ENCODE results near the gene SCRN2.

DNA sequence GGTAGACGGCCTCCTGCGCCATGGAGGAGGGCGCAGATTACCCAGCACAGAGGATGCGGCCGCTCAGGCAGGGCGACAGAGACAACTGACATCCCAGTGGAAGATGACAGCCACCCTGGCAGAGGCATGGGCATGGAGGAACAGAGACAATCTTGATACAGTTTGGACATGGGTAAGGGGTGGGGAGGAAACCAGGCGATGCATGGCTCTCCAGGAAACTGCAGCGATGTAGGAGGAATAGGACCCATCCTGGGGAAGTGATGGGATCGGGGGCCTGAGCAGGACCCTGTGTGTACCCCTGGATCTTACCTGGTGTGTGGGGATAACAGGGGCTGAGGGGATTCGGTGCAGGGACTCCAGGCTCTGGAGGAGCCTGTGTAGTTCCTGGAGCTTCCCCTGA, 24.1 kb downstream of the SCRN2 start:
- TF ChIP-seq CTCF (IDR thresholded peaks at IDR 0.05) (no peak), POLR2A (IDR thresholded peaks at IDR 0.05) (no peak), EP300 (IDR thresholded peaks at IDR 0.05) (no peak), POLR2AphosphoS5 (IDR thresholded peaks at IDR 0.05) (no peak)
